Right hindlimb (tissue), 1 donor: ENCODE results near the gene MRPL40.
"Not testable (repeated sequence)": the region's sequence is repeated elsewhere in the genome, so short reads cannot be mapped to it uniquely, and the experiment has no call there.

ENCODE experiments used
- DNase-seq: peaks from one replicate; pipeline ENCODE4 v3.0.0-alpha.2; 2018

MRPL40 gene

DNA sequence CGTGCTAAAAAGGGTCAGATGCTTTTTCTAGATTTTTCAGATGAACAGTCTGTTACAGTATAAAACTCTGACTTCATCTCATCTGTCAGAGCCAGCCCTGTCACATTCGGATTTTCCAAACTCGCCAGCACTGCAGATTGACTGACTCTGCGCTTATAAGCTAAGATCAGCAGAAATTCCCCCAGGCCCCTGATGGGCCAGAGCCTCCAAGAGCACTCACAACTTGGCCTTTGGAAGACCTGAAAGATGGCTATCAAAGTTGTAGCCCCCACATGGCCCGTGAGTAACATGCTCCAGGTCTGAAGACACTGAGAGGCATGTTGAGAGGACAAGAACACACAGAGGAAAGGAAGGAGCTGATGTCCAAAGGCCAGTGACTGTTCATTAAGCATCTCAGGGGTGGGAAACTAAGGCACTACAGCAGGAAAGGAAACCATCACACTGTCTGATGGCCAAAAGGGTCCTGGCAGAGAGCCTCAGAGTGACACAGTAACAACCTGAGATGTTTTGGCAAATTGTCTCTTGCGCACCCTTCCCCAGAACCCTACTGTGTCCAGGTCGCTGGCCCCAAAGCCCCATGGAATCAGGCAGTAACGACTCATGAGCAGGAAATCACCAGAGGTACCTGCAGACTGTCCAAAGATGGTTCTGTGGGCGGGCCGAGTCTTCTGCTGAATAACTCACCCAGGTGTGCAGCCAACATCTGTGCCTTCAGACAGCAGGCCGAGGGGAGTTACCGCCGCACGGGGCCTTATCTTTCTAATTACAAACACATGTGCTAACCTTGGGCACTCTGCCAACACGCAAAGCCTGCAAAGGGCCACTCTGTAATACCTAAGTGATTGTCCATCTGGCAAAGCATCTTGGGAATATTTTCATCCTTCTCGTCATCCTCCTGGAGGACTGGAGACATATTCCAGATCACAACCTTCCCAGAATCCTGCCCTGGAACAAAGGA lies 24.4 kb upstream of the MRPL40 start:
- DNase-seq: no peak

DNA sequence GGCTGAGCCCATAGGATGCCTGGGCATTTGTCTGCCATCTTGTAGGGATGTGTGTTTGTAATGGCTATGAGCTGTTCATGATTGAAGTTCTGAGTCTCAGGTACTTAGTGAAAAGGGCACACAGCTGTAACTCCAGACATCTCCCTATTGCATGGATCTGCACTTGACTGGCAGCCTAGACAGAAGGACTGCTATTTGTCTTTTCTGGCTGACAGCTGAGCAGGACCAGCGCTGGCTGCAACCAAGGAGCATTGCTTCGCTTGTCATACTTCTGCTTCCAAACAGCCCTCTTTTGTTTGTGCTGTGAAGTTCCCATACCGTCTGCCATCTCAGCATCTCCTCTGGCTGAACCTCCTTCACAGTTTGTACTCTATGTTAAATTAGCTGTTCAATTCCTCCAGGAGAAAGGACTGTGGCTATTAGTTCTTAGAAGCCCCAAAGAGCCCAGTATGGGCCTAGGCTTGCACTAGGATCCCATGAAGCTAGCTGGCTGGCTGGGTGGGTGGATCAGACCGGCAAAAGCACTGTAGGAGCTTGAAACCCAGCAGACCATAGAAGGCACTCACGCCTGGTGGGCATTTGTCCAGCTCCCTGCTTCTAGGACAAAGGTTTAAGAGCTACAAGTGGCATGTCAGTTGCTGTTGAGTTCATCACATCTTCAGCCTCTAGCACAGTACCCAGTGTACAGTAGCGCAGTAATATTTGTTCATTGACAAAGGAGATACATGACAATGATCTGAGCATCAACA lies 21.2 kb upstream of the MRPL40 start:
- no peak for DNase-seq

DNA sequence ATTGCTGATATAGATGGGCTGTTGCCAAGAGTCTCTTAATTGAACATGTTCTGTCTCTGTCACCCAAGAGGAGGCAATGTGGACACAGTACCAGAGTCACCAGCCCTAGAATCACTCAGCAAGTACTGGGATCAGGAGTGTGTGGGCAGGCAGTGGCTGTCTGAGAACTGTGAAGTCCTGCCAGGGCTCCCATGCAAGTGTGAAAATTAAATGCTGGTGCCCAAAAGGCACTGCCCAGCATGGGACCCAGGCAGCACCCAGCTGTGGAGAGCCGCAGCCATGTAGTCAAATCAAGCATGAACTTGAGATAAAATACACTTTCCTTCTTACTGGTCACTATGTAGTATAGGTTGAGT lies 20.7 kb upstream of the MRPL40 start:
- DNase-seq: no peak

DNA sequence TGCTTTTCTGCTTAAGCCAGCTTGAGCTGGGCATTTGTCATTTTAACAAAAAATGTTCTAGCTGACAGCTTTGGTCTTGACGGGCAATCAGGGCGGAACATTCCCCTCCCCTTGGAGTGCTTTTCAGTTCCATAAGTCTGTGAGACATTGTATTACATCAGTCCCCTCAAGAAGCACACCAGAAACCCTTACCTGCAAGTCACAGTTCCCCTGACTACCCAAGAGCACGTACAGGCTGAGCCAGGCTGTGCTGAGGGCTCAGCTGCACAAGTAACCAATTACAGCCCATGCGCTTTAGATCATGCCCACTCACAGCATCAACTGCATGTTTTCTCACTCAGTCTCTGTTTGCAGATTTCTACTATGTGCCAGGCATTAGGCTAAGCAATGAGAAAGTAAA lies 19.9 kb upstream of the MRPL40 start:
- no peak for DNase-seq

DNA sequence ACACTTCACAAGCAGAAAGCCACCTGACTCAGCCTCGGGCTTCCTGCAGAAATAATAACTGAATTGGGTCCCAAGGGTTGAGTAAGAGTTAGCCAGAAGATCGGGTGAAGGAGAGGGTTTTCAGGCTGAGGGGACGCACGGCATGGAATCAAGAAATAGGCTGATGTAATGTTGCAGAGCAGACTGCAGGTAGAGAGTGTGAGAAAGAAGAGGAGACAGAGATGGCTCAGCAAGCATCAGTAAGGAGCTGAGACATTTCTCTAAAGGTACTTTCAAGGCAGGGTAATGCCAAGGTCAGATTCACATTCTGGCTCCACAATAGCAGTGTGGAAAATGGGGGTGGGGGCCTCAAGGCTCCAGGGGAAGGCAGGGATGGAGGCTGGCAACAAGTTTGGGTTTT lies 19.4 kb upstream of the MRPL40 start:
- no peak for DNase-seq

DNA sequence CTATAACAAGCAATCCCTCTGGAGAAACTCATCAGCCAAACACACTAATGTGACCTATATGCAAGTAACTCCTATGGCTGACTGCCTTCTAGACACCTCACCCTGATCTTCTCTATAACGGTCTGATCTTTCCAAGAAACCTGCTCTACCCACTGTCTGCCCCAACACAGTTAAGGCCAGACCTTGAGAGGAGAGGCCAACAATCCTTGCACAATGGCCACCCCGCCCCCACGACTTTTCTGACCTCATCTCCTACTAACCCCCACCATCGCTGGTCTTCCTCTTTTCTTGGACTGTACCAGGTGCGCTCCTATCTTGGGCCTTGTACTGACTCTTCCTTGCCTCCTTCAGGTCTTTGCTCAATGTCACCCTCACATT lies 13.3 kb upstream of the MRPL40 start:
- no peak for DNase-seq

DNA sequence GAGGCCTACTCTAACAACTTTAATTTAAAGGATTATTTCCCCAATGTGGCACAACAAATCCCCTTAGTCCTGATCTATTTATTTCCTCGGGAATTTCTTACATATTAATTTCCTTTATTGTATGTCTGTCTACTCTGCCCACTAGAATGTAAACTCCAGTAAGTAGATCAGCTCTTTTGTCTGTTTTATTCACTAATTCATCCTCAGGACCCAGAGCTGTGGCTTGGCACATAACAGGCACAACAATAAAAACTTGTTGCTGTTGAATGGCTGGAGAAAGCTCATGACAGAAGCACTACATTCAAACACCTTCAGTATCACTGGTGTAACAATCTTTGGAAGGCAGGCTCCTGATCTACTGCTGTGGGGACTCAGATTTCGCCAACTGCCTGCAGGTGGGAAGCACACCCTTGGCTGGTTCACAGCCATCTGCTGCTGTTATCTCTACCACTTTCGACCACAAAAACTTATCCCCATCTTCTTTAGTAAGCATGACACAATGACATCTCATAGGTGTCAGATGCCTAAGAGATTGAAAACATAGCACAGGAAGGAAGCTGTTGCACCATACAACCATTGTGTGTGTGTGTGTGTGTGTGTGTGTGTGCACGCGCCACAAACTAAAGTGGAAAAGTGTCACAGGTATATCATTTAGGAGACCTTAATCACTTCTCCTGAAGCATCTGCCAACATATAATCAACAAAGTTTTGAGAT lies 12.7 kb upstream of the MRPL40 start:
- no peak for DNase-seq

DNA sequence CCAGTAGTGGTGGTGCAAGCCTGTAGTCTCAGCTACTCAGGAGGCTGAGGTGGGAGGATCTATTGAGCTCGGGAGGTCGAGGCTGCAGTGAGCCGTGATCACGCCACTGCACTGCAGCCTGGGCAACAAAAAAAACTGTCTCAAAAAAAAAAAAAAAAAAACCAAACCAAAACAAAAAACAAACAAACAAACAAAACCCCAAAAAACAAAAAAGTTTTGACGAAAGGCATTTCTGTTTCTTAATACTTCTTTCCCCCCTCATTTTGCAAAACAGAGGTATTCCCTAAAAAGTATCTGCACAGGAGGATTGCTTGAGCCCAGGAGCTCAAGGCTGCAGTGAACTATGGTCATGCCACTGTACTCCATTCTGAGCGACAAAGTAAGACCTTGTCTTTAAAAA lies 12.0 kb upstream of the MRPL40 start:
- DNase-seq: no peak

DNA sequence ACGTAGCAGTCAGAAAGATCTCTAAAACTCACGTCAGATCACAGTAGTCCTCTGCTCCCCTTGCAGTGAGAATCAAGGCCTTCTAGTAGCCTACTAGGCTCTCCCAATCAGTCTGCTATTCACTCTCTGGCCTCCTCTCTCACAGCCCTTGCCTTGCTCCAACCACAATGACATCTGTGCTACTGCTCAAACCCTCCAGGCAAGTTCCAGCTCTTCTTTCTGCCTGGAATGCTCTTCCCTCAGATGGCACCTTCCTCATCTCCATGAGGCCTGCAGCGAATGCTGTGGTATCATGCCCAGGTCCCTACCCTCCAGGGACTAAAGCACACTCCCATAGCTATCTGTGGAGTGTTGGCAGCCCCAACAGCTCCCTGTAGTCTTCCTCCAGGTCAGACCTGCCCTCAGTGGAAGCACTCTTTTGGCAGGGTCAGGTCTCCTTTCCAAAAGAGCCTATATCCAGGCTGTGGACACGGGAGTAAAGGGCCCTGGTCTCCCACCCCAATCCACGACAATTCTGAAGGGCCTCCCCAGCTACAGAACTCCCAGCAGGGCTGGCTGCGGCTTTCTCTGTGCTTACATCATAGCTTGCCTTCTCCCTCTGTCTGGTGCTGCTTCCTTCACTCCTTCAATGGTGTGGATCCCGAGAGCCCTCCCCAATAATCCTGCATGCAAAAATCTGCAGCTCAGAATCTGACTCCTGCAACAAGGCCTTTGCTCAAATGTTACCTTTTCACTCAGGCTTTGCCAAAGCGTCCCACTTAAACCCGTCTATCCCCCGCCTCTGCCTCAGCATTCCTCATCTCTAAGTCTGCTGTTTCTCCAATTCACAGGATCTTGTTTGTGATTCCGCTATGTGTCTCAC lies 9.7 kb upstream of the MRPL40 start:
- DNase-seq: no peak

DNA sequence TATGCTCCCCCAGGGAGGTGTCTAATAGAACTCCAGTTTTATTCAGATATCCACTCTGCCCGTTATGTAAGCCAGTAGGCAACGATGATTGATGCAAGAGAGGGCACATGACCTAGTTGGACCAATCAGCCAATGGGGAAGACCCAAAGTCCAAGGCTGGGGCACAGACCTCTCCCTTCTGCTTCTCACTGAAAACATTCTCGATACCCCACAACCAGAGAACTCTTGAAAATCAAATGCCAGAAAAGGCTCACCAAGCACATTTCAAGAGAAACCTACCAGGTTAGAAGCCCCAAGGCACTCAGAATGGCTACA lies 8.2 kb upstream of the MRPL40 start:
- no peak for DNase-seq

DNA sequence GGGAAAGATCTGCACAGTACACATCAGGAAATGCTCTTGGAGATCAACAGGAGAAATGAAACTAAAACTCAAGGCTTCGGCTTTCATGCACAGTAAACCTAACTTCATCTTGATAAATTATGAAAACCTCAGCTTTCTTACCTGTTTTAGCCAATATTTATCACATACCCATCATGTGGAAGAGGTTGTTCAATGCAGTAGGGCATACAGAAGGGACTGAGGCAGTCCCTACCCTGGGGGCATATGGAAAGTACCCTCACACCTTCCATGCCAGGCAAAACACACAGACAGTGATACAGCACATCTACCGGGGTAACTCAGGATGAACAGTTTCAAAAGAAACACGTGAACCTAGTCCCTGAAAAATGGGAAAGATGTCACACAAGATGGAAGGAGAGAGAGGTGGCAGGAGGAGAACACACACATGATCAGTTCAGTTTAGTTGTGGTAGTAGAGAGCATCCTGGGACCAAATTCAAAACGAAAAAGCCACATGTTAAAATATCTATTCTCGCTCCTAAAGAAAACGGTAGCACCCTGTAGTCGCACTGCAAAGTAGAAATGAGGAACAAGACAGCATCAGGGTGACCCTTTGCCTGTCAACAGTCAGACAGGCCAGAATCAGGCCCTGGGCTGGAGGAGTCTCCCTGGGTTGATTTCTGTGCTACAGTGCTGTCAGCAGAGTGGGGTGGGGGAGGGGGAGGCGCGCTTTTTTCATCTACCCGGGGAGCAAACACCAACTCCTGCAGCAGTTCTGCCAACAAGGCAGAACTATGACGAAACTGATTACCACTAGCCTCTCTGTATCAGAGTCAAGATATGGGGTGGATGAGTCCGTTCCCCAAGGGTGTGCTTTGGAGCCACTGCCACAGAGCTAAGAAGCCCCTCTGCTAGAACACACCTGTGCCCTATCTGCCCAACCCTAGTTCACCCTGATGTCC lies 2.1 kb upstream of the MRPL40 start:
- DNase-seq: peak; percentile 45

DNA sequence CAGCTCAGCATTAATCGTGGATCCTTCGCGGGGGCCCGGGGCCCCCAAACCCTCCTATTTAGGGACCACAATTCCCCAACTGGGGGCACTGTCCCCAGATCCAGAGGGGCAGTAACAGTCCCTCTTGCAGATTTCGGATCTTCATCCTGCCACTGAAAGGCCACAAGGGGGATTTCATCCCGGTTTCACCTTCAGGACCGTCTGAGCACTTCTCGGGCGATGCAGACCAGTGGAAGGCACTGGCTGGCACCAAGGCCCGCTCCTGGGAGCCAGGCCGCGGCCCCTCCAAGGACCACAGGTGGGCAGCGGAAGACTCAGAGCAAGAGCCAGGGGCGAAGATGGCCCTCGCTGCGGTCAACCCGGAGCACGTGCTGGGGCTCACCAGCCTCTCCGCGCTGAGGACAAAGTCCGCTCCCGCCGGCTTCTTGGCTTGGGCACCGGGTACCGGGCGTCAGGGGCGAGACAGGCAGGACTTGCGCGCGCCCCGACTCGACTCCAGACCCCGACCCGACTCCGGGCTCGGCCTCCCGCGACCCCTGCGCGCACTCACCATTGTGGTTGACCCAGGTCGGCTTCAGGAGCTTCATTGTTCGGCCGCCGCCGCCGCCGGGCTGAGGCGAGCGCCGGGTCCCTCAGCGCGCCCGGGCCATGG lies 1.3 kb upstream of the MRPL40 start:
- DNase-seq: peak; percentile 34

DNA sequence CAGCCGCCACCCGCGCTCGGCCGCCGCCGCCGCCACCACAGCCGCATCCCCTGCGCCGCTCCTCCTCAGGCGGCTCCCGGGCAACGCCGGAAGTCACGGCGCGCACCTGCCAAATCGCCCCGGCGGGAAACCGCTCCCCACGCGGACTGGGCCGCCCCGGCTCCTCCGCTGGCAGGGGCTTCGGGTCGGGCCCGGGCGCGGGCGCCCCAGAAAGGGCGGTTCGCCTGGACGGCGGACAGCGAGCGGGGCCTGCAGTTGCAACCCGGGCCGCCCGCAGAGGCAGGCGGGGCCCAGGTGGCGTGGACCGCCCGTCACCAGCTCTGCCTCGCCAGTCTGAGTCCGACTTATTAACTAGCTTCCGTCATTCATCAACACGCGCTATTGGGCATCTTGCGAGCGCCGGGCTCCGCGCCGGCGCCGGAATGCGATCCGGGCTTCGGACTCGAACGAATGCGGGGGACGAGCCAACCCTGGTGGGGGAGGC lies 654 bp upstream of the MRPL40 start, which contains the start of gene HIRA:
TSS of gene HIRA (minus strand) at position 85 of the 484 bp plus-strand sequence. CDS start 257 bp downstream, outside the sequence.
- DNase-seq: peak; percentile 88

DNA sequence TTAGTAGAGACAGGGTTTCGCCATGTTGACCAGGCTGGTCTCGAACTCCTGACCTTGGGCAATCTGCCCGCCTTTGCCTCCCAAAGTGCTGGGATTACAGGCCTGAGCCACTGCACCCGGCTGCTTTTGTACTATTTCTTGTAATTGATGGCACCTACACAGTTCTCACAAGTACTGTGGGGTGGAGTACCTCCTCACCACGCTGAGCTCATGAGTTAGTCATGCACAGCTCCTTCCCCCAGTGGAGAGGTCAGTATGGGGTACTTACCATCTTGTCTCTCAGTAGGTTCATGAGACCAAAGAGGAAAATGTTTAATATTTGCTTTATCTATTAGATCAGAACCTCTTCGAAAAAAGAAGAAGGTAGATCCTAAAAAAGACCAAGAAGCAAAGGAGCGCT lies 2.1 kb downstream of the MRPL40 start:
- no peak for DNase-seq

DNA sequence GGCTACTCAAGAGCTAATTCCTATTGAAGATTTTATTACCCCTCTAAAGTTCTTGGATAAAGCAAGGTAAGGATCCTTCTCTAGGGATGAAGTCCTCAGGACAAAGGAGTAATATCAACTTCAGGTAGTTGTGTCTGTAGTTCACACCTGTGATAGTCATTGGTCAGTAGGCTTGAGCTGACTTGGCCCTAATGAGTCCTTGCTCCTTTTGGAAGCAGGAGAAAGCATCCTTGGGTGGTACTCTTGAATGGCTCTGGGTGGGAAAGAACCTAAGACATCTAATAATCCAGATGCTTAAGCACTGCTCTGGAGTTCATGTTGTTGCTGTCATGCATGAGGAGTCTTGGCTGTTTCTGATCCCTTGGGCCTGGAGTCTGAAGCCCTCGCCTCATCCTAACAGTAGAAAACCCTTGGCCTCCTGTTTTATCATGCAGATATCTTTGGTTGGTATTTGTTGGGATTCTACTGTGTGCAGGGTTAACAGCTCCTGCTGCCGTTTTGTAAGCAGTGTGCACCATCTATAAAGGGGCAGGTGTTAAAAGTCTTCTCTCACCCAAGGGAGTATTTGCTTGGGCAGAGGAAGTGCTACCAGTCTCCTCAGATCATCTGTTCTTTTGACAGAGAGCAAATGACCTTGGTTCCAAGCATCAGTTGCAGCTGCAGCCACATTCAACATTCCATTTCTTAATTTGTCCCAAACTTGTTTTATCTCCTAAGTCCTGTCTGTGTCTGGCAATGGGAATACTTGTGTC lies 2.7 kb downstream of the MRPL40 start:
- no peak for DNase-seq

DNA sequence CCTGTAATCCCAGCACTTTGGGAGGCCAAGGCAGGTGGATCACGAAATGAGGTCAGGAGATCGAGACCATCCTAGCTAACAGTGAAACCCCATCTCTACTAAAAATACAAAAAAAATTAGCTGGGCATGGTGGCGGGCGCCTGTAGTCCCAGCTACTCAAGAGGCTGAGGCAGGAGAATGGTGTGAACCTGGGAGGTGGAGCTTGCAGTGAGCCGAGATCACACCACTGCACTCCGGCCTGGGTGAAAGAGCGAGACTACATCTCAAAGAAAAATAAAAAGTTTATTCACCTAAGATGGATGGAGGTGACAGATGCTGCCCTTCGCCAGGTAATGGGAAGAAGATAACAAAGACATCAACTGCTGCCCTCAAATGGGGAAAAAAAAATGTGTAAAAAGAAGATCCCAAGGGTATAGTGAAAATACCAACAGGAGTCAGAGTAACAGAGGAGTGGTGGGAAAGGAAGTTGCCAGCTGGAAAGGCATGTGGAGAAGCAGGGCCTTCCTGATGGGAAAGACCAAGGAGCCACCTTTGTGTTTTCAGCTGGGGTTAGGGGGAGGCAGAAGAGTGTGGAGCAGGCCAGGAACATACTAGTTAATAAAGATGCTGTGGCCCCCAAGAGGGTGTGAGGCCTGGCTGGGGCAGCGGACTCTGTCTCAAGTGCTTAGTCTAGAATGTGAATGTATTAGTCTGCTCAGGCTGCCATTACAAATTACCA lies 4.3 kb downstream of the MRPL40 start:
- not testable (repeated sequence) for DNase-seq

DNA sequence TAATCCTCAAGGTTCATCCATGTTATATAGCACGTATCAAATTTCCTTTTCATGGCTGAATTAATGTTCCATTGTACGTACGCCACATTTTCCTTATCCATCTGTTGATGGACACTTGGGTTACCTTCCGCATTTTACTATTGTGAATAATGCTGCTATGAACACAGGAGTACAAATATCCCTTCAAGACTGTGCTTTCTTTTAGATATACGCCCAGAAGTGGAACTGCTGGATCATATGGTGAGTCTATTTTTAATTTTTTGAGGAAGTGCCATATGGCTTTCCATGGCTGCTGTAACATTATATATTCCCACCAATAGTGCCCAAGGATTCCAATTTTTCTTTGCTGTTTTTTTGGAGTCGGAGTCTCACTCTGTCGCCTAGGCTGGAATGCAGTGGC lies 6.0 kb downstream of the MRPL40 start:
- DNase-seq: no peak

DNA sequence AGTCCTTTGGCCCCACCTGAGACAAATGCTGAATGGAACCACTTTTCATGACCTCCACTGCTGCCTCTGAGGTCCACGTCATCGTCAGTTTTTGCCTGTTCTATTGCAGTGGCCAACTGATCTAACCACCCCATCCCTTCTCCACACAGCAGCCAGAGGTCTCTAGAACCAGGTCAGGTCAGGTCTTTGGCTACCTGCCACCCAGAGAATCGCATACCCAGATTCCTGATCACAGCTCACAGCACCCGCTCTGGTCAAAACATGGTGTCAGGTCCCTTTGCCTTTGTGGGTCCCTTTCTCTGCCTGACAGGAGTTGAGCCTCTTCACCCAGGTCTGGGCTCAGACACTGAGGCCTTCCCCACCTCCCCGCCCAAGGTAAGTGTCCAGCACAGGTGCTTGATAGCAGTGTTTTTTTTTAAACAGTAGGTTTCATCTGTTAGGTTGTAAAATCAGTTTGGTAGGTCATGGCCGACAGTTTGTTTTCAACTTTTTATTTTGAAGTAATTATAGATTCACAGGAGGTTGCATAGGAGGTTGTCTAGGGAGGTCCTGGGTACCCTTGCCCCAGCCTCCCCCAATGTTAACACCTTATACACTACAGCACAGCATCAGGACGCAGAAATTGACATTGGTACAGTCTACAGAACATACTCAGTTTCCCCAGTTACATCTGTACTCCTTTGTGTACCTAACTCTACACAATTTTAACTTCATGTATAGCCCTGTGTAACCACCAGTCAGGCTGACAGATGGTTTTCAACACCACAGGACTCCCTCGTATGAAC lies 8.3 kb downstream of the MRPL40 start:
- DNase-seq: no peak
